Measurements from ENCODE around the gene CMBL. TPM values are rescaled to one million over a fixed set of nuclear protein-coding genes. Genes with fewer than 3 reads are reported as not detected.
"Not testable (repeated sequence)": the region's sequence is repeated elsewhere in the genome, so short reads cannot be mapped to it uniquely, and the experiment has no call there.

CMBL gene
- polyA plus RNA-seq, 1 donor from 2014 or later, result not detected

DNA sequence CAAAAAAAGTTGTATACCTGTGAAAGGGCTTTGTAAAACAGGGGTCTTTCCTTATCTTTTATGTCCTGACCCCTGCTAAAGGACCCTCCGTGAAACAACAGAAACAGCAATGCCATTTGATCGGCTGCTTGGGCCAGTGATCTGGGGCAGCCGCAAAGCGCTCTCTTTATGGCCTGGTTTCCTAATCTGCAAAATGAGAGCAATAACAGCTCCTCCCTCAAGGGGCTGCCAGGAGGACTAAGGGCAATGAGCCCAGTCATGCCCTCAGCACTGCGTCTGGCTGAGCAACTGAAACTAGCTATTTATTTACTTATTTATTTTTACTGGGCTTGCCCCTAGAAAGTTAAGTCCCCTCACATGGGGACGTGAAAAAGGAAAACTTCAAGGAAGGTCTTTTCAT, 18.3 kb downstream of the CMBL start:
- Mint-ChIP-seq H3K9me3 (peaks cover 0 to 4% (median 3%) of the 10 kb centered on the region in 3 donors), H3K4me3 (no peak overlapping the region), H3K4me1 (peaks cover 6 to 10% (median 6%) of the 10 kb centered on the region in 3 donors), H3K36me3 (no peaks in the 10 kb centered on the region), H3K27ac (no peak overlapping the region), H3K27me3 (peaks cover 21% of the 10 kb centered on the region)

DNA sequence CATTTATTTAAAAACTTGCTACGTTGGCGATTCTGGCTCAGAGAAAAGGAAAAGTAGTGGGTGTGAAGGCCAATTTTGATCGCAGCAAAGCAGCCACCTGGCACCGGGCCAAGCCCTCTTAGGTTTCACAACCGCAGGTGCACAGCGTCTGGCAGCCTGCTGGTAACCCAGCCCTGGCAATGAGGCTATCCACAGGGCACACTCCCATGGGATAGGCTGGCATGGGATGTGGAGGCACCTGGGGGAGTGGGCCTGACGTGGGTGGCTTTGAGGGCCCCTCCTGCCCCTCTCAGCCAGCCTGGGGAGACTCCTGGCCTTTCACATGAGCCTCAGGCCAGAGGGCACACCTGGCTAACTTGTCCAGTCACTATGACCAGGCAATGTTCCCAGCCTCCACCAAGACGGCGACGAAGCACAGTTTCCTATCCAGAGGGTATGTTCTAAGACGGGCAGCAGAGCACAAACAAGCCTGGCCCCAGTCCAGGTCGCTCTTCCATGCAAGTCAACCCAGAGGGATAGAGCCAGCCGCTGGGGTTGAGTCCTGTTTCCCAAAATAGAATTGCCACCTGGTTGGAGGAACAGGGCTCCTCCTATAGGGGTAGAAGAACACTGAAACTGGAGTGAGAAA, 19.0 kb downstream of the CMBL start:
- Mint-ChIP-seq H3K4me1 (peaks cover 6 to 13% (median 10%) of the 10 kb centered on the region in 3 donors), H3K4me3 (peak overlapping the region in 1 of 4 donors; percentile 47), H3K27ac (peak overlapping the region in 1 of 3 donors; percentile 87)

GRCh38 chr5:10286862-10287227, 20.9 kb downstream of the CMBL start:
- Mint-ChIP-seq H3K27ac (peak overlapping the region in 1 of 3 donors; percentile 47), H3K36me3 (peaks cover 1% of the 10 kb centered on the region), H3K27me3 (peaks cover 17% of the 10 kb centered on the region), H3K9me3 (peaks cover 0 to 3% (median 0%) of the 10 kb centered on the region in 3 donors), H3K4me3 (peak overlapping the region in 1 of 4 donors; percentile 35), H3K4me1 (peaks cover 6 to 14% (median 11%) of the 10 kb centered on the region in 3 donors)

More for the DNA sequence above, 19.0 kb downstream of the CMBL start:
- Mint-ChIP-seq H3K36me3 (no peaks in the 10 kb centered on the region), H3K27me3 (peaks cover 18% of the 10 kb centered on the region), H3K9me3 (peaks cover 0 to 3% (median under 1%) of the 10 kb centered on the region in 3 donors)

GRCh38 chr5:10286162-10286861, 21.4 kb downstream of the CMBL start:
- H3K9me3 Mint-ChIP-seq, result peaks cover 0 to 3% (median 0%) of the 10 kb centered on the region in 3 donors
- no peak overlapping the region for H3K4me3 Mint-ChIP-seq
- no peak overlapping the region for H3K27ac Mint-ChIP-seq
- peaks cover 6 to 14% (median 11%) of the 10 kb centered on the region in 3 donors for H3K4me1 Mint-ChIP-seq
- H3K36me3 Mint-ChIP-seq, result peaks cover 1% of the 10 kb centered on the region
- H3K27me3 Mint-ChIP-seq, result peaks cover 14% of the 10 kb centered on the region

GRCh38 chr5:10285362-10285761, 22.3 kb downstream of the CMBL start:
- Mint-ChIP-seq H3K4me1 (peaks cover 6 to 14% (median 11%) of the 10 kb centered on the region in 3 donors), H3K27me3 (peaks cover 10% of the 10 kb centered on the region)
- H3K9me3 Mint-ChIP-seq, H3K36me3 Mint-ChIP-seq, H3K27ac Mint-ChIP-seq, H3K4me3 Mint-ChIP-seq: not testable (repeated sequence)

- peaks cover 1% of the 10 kb centered on the region for H3K36me3 Mint-ChIP-seq
- peaks cover 6 to 14% (median 11%) of the 10 kb centered on the region in 3 donors for H3K4me1 Mint-ChIP-seq
- peaks cover 10% of the 10 kb centered on the region for H3K27me3 Mint-ChIP-seq
- peak overlapping the region in 1 of 4 donors; percentile 41 for H3K4me3 Mint-ChIP-seq
- peaks cover 0 to 3% (median 0%) of the 10 kb centered on the region in 3 donors for H3K9me3 Mint-ChIP-seq
- H3K27ac Mint-ChIP-seq, result peak overlapping the region in 1 of 3 donors; percentile 46
Measured at GRCh38 chr5:10283927-10284635, 23.6 kb downstream of the CMBL start.

DNA sequence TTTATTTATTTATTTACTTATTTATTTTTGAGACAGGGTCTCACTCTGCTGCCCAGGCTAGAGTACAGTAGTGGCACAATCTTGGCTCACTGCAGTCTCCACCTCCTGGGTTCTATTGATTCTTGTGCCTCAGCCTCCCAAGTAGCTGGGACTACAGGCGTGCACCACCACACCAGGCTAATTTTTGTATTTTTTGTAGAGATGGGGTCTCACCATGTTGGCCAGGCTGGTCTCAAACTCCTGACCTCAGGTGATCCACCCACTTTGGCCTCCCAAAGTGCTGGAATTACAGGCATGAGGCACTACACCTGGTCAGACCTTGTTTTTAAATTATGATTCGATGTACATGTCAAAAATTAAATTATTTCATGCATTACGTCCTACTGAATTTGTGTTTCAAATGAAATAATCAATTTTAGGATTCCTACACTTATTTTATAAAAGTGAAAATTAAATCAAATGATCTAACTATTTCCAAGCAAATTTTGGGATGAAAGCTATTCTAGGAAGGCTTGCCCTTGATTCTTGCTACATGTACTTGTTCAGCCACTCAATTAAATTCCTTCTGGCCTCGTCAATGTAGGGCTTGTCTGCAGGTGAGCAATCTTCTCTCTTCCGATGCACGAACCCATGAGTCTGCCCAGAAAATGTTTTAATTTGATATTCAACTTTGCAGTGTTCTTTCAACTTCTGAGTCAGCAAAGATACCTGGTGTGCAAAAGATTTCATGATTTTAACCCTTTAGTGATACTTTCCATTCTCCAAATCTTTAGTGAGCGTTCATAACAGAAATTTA, 27.6 kb downstream of the CMBL start:
- H3K4me3 Mint-ChIP-seq, result no peak overlapping the region

DNA sequence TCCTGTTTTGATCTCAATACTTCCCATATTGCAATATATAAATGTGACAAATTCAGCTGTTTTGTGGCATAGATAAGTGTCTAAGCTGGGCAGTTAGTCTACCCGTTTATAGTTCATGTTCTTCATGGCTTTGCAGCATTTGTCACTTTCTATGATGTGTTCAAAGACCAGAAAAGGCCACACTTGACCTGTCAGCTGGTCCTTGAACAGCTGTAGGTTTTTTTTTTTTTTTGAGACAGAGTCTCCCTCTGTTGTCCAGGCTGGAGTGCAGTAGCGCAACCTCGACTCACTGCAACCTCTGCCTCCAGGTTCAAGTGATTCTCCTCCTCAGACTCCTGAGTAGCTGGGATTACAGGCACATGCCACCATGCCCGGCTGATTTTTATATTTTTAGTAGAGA, 28.4 kb downstream of the CMBL start:
- no peaks in the 10 kb centered on the region for H3K9me3 Mint-ChIP-seq
- H3K36me3 Mint-ChIP-seq, result peaks cover 1% of the 10 kb centered on the region
- H3K4me3 Mint-ChIP-seq, result no peak overlapping the region
- peaks cover 1 to 5% (median 4%) of the 10 kb centered on the region in 3 donors for H3K4me1 Mint-ChIP-seq
- H3K27me3 Mint-ChIP-seq, result no peaks in the 10 kb centered on the region
- H3K27ac Mint-ChIP-seq, result no peak overlapping the region

More for the DNA sequence above, 27.6 kb downstream of the CMBL start:
- H3K27me3 Mint-ChIP-seq, result no peaks in the 10 kb centered on the region
- H3K36me3 Mint-ChIP-seq, result peaks cover 1% of the 10 kb centered on the region
- H3K27ac Mint-ChIP-seq, result no peak overlapping the region
- H3K4me1 Mint-ChIP-seq, result peaks cover 3 to 7% (median 4%) of the 10 kb centered on the region in 3 donors
- no peaks in the 10 kb centered on the region for H3K9me3 Mint-ChIP-seq

- H3K27me3 Mint-ChIP-seq, result peaks cover under 1% of the 10 kb centered on the region
- peaks cover 1% of the 10 kb centered on the region for H3K36me3 Mint-ChIP-seq
- H3K4me1 Mint-ChIP-seq, result peaks cover 1 to 2% (median 1%) of the 10 kb centered on the region in 3 donors
- no peak overlapping the region for H3K4me3 Mint-ChIP-seq
- no peak overlapping the region for H3K27ac Mint-ChIP-seq
- no peaks in the 10 kb centered on the region for H3K9me3 Mint-ChIP-seq
Measured at GRCh38 chr5:10278658-10279279, 28.9 kb downstream of the CMBL start.

GRCh38 chr5:10277773-10278630, 29.7 kb downstream of the CMBL start:
- Mint-ChIP-seq H3K4me1 (peaks cover 0 to 1% (median 0%) of the 10 kb centered on the region in 3 donors), H3K27me3 (peaks cover 4% of the 10 kb centered on the region), H3K36me3 (peaks cover 1% of the 10 kb centered on the region), H3K9me3 (no peaks in the 10 kb centered on the region), H3K4me3 (peak overlapping the region in 1 of 4 donors; percentile 30), H3K27ac (no peak overlapping the region)

DNA sequence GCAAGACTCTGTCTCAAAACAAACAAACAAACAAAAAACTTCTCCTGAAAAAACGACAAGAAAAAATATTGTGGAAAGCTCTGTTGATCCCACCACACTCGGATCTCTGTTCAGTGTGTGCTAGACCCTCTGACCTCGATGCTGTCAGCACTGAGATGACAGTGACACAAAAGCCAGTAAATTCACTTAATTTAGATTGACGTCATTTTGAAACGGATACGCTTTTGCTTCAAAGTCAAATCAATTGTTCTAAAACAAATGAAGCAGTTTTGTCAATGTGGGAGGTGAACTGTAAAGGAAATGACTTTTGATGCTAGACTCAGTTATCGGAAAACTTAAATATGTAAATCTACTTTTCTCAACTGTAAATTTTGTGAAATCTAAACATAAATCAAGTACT, 31.0 kb downstream of the CMBL start:
- peaks cover 6% of the 10 kb centered on the region for H3K27me3 Mint-ChIP-seq
- H3K36me3 Mint-ChIP-seq, result no peaks in the 10 kb centered on the region
- no peak overlapping the region for H3K27ac Mint-ChIP-seq
- H3K4me1 Mint-ChIP-seq, result peaks cover 0 to 1% (median 0%) of the 10 kb centered on the region in 3 donors
- no peaks in the 10 kb centered on the region for H3K9me3 Mint-ChIP-seq
- H3K4me3 Mint-ChIP-seq, result no peak overlapping the region

DNA sequence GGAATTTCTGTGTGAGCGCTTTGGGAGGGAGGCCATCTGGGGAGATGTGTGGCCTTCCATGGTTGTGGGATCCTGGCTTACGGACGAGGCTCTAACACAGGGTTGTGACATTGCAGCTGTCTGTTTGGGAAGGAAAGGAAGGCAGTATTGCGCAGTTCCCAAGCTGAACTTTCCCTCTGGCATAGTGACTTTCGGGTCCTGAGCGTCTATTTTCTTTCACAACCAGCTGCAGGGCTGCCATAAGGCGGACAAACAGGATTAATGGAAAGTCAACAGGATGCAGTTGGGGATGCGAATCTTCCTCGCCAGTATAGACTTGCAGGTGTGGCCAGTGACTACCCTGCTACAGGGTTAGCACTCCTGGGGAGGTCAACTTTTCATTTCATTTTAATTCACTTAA, 31.7 kb downstream of the CMBL start:
- peaks cover 0 to 1% (median 0%) of the 10 kb centered on the region in 3 donors for H3K4me1 Mint-ChIP-seq
- H3K4me3 Mint-ChIP-seq, result no peak overlapping the region
- peaks cover 6% of the 10 kb centered on the region for H3K27me3 Mint-ChIP-seq
- no peaks in the 10 kb centered on the region for H3K36me3 Mint-ChIP-seq
- H3K9me3 Mint-ChIP-seq, result no peaks in the 10 kb centered on the region
- no peak overlapping the region for H3K27ac Mint-ChIP-seq

DNA sequence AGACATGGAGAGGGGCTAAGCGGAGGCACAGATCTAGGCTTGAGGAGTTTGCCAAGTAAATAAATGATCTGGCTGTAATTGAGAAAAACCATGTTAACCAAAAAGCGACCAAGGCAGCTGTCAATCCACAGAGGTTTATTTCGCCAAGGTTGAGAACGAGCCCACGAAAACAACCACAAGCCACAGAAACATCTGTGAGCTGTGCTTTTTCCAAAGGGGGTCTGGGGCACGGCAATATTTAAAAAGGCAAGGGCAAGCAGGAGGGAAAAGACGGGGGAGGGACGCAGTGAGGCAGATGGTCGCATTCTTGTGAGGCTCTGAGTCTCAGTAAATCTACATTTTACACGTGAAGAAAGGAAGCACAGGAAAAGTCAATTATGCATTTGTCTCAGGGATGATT, 32.2 kb downstream of the CMBL start:
- no peak overlapping the region for H3K4me3 Mint-ChIP-seq
- H3K27ac Mint-ChIP-seq, result no peak overlapping the region
- peaks cover 6% of the 10 kb centered on the region for H3K27me3 Mint-ChIP-seq
- no peaks in the 10 kb centered on the region for H3K9me3 Mint-ChIP-seq
- H3K4me1 Mint-ChIP-seq, result peaks cover 0 to 1% (median 0%) of the 10 kb centered on the region in 3 donors
- peaks cover 1% of the 10 kb centered on the region for H3K36me3 Mint-ChIP-seq

All from IgD-negative memory B cell (primary cell).